ENCODE measurements around the gene SURF2. TPM values are rescaled to one million over a fixed set of nuclear protein-coding genes. Genes with fewer than 3 reads are reported as not detected.

The SURF2 gene
- total and polyA plus RNA-seq, 11 donors: 10.0 to 41.1 (median 14.0) TPM

GRCh38 chr9:133404454-133405002 is 48.2 kb downstream of the SURF2 start:
- Histone ChIP-seq H3K27ac (no peak overlapping the region), H3K4me1 (peaks cover 0 to 17% (median 0%) of the 10 kb centered on the region in 12 donors), H3K4me3 (no peak overlapping the region), H3K27me3 (no peaks in the 10 kb centered on the region), H3K9me3 (no peaks in the 10 kb centered on the region), H3K36me3 (peaks cover 0 to 51% (median 37%) of the 10 kb centered on the region in 9 donors)
- ATAC-seq: no peak
- no peak for TF ChIP-seq CTCF (IDR thresholded peaks at IDR 0.05)
- no peak for TF ChIP-seq POLR2A (IDR thresholded peaks at IDR 0.05)
- peak in 1 of 5 donors; percentile 42 for DNase-seq
- 83 to 92% (median 89%) methylated on average over 4 to 12 of the region's 12 CpGs for WGBS, 4 donors
- intact Hi-C loops (cut with DNase I): loop anchor here in 5 of 10 donors (5.0 to 10.0 kb wide), 4 partner anchors 83 to 323 kb away; no protein-coding TSS in a partner anchor

- Histone ChIP-seq H3K36me3 (peaks cover 0 to 64% (median 46%) of the 10 kb centered on the region in 9 donors), H3K27ac (peak overlapping the region in 2 of 12 donors; percentile 14 to 18), H3K27me3 (no peaks in the 10 kb centered on the region), H3K4me1 (peaks cover 0 to 17% (median 0%) of the 10 kb centered on the region in 12 donors), H3K9me3 (no peaks in the 10 kb centered on the region), H3K4me3 (no peak overlapping the region)
- WGBS, 4 donors: 69 to 82% (median 71%) methylated on average over 19 of the region's 19 CpGs
- ATAC-seq (peak in 3 of 4 donors; percentile 8 to 51 (median 12)), DNase-seq (peak in 1 of 5 donors; percentile 46)
- TF ChIP-seq POLR2A (IDR thresholded peaks at IDR 0.05): no peak
- TF ChIP-seq CTCF (IDR thresholded peaks at IDR 0.05): no peak
- intact Hi-C loops (cut with DNase I): loop anchor here in 7 of 10 donors (2.0 to 10.0 kb wide), 7 partner anchors 73 to 322 kb away; partner anchors contain the start of gene SLC2A6 (in 1 of the 7)
Observed at GRCh38 chr9:133405508-133406438, 49.4 kb downstream of the SURF2 start.

- intact Hi-C loops (cut with DNase I): loop anchor here (1.0 to 10.0 kb wide), 8 partner anchors 72 to 321 kb away; partner anchors contain the start of gene SLC2A6 (in 1 of the 10)
- DNase-seq (peak; percentile 68 to 86 (median 77)), ATAC-seq (peak; percentile 81 to 86 (median 82))
- Histone ChIP-seq H3K9me3 (no peaks in the 10 kb centered on the region), H3K4me3 (no peak overlapping the region), H3K27me3 (no peaks in the 10 kb centered on the region), H3K27ac (no peak overlapping the region), H3K4me1 (peaks cover 0 to 17% (median 0%) of the 10 kb centered on the region in 12 donors), H3K36me3 (peaks cover 0 to 73% (median 54%) of the 10 kb centered on the region in 9 donors)
- TF ChIP-seq CTCF (IDR thresholded peaks at IDR 0.05) (peak; percentile 83 to 94 (median 89)), POLR2A (IDR thresholded peaks at IDR 0.05) (no peak)
- 59 to 70% (median 59%) methylated on average over 21 to 24 of the region's 24 CpGs for WGBS, 4 donors
Observed at GRCh38 chr9:133406480-133407307, 50.3 kb downstream of the SURF2 start.

Data from heart left ventricle (tissue), 16 donors.